Lung microvascular endothelial cell (primary cell): ENCODE measurements around the gene LAMTOR1. TPM values are rescaled to one million over a fixed set of nuclear protein-coding genes. Genes with fewer than 3 reads are reported as not detected.
A peak's percentile ranks its signal among the peaks of the same experiment; 100 is the strongest.

Experiments
- DNase-seq, 2 donors: peaks; one replicate each; pipeline versions ENCODE4 v3.0.0 to v3.0.0-alpha.2; 2010; ENCODE audit warnings: low read depth in 2 of 2
- total RNA-seq: library from RNA; depleted of rRNA; stranded (reverse); fragments of >200 nt; gene quantifications from 2 replicates; pipeline ENCODE4 v1.2.1, GENCODE V29; 2014

Gene LAMTOR1
- total RNA-seq, 1 donor from 2014 or later = 95.0 TPM

- peak in 1 of 2 donors; percentile 32 for DNase-seq
These were observed 21.2 kb downstream of the LAMTOR1 start for GRCh38 chr11:72081821-72082453.

GRCh38 chr11:72081184-72081644, 21.9 kb downstream of the LAMTOR1 start:
- no peak for DNase-seq

- peak; percentile 100 for DNase-seq
These were observed 22.5 kb downstream of the LAMTOR1 start, which contains the start of the genes LRRC51 and NUMA1 for GRCh38 chr11:72080326-72081183. TSS of gene LRRC51 (plus strand) at chr11:72080850. CDS start at chr11:72089084, 8,234 bp downstream. TSS of gene NUMA1 (minus strand) at chr11:72080542. CDS start at chr11:72035943, 44,599 bp downstream.

- peak in 1 of 2 donors; percentile 18 for DNase-seq
These were observed 23.2 kb downstream of the LAMTOR1 start for GRCh38 chr11:72079819-72080325.

GRCh38 chr11:72078477-72078876, 24.6 kb downstream of the LAMTOR1 start:
- no peak for DNase-seq

GRCh38 chr11:72075756-72076155, 27.3 kb downstream of the LAMTOR1 start:
- no peak for DNase-seq

GRCh38 chr11:72075109-72075508, 28.0 kb downstream of the LAMTOR1 start:
- DNase-seq = no peak

GRCh38 chr11:72072348-72072747, 30.7 kb downstream of the LAMTOR1 start:
- DNase-seq = peak in 1 of 2 donors; percentile 85

- DNase-seq = no peak
These were observed 32.6 kb downstream of the LAMTOR1 start for GRCh38 chr11:72070491-72070890.

GRCh38 chr11:72069787-72070251, 33.3 kb downstream of the LAMTOR1 start:
- DNase-seq = peak; percentile 53 to 85

- no peak for DNase-seq
These were observed 33.9 kb downstream of the LAMTOR1 start for GRCh38 chr11:72069200-72069599.

- no peak for DNase-seq
These were observed 35.4 kb downstream of the LAMTOR1 start for GRCh38 chr11:72067676-72068075.

- peak in 1 of 2 donors; percentile 67 for DNase-seq
These were observed 35.8 kb downstream of the LAMTOR1 start for GRCh38 chr11:72067266-72067665.

- DNase-seq = no peak
These were observed 36.2 kb downstream of the LAMTOR1 start for GRCh38 chr11:72066855-72067254.

GRCh38 chr11:72061739-72062396, 41.2 kb downstream of the LAMTOR1 start:
- no peak for DNase-seq

GRCh38 chr11:72058416-72059034, 44.6 kb downstream of the LAMTOR1 start:
- DNase-seq = no peak

GRCh38 chr11:72048766-72049460, 54.2 kb downstream of the LAMTOR1 start:
- DNase-seq = peak in 1 of 2 donors; percentile 79
